ENCODE measurements around the gene SNRPA1.

- TF ChIP-seq ERF (CRISPR knock-in tag; IDR thresholded peaks at IDR 0.05) = no peak
- TF ChIP-seq MYNN (CRISPR knock-in tag; IDR thresholded peaks at IDR 0.05; ENCODE audit: low read depth) = no peak
- TF ChIP-seq POLR2A (IDR thresholded peaks at IDR 0.05; ENCODE audit: insufficient read depth in 1 of 2, low read depth in 2 of 2, low read length in 2 of 2) = no peak
- no peak for TF ChIP-seq ZNF800 (CRISPR knock-in tag; IDR thresholded peaks at IDR 0.05)
- no peak for TF ChIP-seq ARNTL (CRISPR knock-in tag; IDR thresholded peaks at IDR 0.05)
- no peak for TF ChIP-seq ZBED4 (CRISPR knock-in tag; IDR thresholded peaks at IDR 0.05; ENCODE audit: borderline replicate concordance)
- no peak for TF ChIP-seq ZMAT5 (CRISPR knock-in tag; IDR thresholded peaks at IDR 0.05; ENCODE audit: borderline replicate concordance, low read depth)
- no peak for TF ChIP-seq SETDB1 (CRISPR knock-in tag; IDR thresholded peaks at IDR 0.05; ENCODE audit: borderline replicate concordance)
- no peak for TF ChIP-seq SP4 (CRISPR knock-in tag; IDR thresholded peaks at IDR 0.05)
- TF ChIP-seq POLR2AphosphoS5 (IDR thresholded peaks at IDR 0.05; ENCODE audit: low read depth, low read length) = no peak
- no peak for TF ChIP-seq KDM5B (CRISPR knock-in tag; IDR thresholded peaks at IDR 0.05; ENCODE audit: borderline replicate concordance)
- no peak for TF ChIP-seq USF2 (IDR thresholded peaks at IDR 0.05; ENCODE audit: low read depth, low read length)
- TF ChIP-seq USF2 (CRISPR knock-in tag; IDR thresholded peaks at IDR 0.05; ENCODE audit: borderline replicate concordance) = no peak
- no peak for TF ChIP-seq GZF1 (CRISPR knock-in tag; IDR thresholded peaks at IDR 0.05)
These were observed 46.8 kb downstream of the SNRPA1 start for GRCh38 chr15:101248274-101248673.

Measured in HepG2 (cell line).